ENCODE data around the gene VWC2. TPM values are rescaled to one million over a fixed set of nuclear protein-coding genes. Genes with fewer than 3 reads are reported as not detected.

VWC2 gene
- total RNA-seq, 1 donor from 2014 or later, result not detected

GRCh38 chr7:49767719-49768118 is 5.7 kb upstream of the VWC2 start:
- no peak for TF ChIP-seq EZH2phosphoT487 (IDR thresholded peaks at IDR 0.05)
- TF ChIP-seq, protein P1, sequence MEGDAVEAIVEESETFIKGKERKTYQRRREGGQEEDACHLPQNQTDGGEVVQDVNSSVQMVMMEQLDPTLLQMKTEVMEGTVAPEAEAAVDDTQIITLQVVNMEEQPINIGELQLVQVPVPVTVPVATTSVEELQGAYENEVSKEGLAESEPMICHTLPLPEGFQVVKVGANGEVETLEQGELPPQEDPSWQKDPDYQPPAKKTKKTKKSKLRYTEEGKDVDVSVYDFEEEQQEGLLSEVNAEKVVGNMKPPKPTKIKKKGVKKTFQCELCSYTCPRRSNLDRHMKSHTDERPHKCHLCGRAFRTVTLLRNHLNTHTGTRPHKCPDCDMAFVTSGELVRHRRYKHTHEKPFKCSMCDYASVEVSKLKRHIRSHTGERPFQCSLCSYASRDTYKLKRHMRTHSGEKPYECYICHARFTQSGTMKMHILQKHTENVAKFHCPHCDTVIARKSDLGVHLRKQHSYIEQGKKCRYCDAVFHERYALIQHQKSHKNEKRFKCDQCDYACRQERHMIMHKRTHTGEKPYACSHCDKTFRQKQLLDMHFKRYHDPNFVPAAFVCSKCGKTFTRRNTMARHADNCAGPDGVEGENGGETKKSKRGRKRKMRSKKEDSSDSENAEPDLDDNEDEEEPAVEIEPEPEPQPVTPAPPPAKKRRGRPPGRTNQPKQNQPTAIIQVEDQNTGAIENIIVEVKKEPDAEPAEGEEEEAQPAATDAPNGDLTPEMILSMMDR (IDR thresholded peaks at IDR 0.05), result no peak
- TF ChIP-seq EZH2 (IDR thresholded peaks at IDR 0.05), result no peak
- Histone ChIP-seq H2AFZ (replicated peaks) (no peak overlapping the region), H3K79me2 (ENCODE audit: low read depth) (no peaks in the 10 kb centered on the region), H3K36me3 (no peaks in the 10 kb centered on the region), H3K27me3 (peaks cover 41% of the 10 kb centered on the region), H3K4me2 (no peak overlapping the region), H3K9me3 (ENCODE audit: low read depth) (no peaks in the 10 kb centered on the region), H3K4me1 (peaks cover 2% of the 10 kb centered on the region), H3K27ac (no peak overlapping the region), H3F3A (ENCODE audit: low read depth) (peaks cover 3% of the 10 kb centered on the region), H3K9ac (no peak overlapping the region), H4K20me1 (ENCODE audit: low read depth) (peaks cover 3% of the 10 kb centered on the region), H3K4me3 (no peak overlapping the region)
- no peak for DNase-seq (ENCODE audit: low spot score)
- H3K36me3 Mint-ChIP-seq, result no peaks in the 10 kb centered on the region
- no peak overlapping the region for H3K27ac Mint-ChIP-seq
- no peaks in the 10 kb centered on the region for H3K9me3 Mint-ChIP-seq
- peaks cover 3% of the 10 kb centered on the region for H3K4me1 Mint-ChIP-seq
- peaks cover 30% of the 10 kb centered on the region for H3K27me3 Mint-ChIP-seq (ENCODE audit: insufficient read depth, low read depth)
- no peak overlapping the region for H3K4me3 Mint-ChIP-seq

DNA sequence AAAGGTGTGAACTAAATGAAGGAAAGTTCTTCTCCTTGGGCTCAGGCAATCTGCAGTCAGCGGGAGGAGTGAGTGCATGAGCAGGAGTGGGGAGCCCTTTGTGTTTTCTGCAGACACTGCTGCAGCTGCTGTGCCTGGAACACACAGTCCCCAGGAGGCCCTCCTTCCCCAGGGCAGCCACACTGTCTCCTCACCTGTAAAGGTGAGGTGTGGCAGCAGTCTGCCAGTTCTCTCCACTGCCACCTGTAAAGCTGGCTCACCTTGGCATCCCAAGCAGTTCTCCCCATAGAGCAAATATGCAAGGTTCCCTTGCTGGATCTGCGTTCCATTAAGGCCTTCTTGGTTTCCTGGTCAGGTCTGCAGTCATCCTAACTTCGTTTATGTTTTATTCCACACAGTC is 5.2 kb upstream of the VWC2 start:
- Histone ChIP-seq H2AFZ (replicated peaks) (no peak overlapping the region), H3K36me3 (no peaks in the 10 kb centered on the region), H3K4me1 (peaks cover 7% of the 10 kb centered on the region), H3K4me3 (no peak overlapping the region), H3K79me2 (ENCODE audit: low read depth) (no peaks in the 10 kb centered on the region), H3F3A (ENCODE audit: low read depth) (peaks cover 8% of the 10 kb centered on the region), H3K9me3 (ENCODE audit: low read depth) (no peaks in the 10 kb centered on the region), H4K20me1 (ENCODE audit: low read depth) (peaks cover 8% of the 10 kb centered on the region), H3K4me2 (no peak overlapping the region), H3K27me3 (peaks cover 46% of the 10 kb centered on the region), H3K9ac (no peak overlapping the region), H3K27ac (no peak overlapping the region)
- peaks cover 36% of the 10 kb centered on the region for H3K27me3 Mint-ChIP-seq (ENCODE audit: insufficient read depth, low read depth)
- H3K4me3 Mint-ChIP-seq, result no peak overlapping the region
- no peak for DNase-seq (ENCODE audit: low spot score)
- no peaks in the 10 kb centered on the region for H3K9me3 Mint-ChIP-seq
- peaks cover 7% of the 10 kb centered on the region for H3K4me1 Mint-ChIP-seq
- TF ChIP-seq, protein P1 (IDR thresholded peaks at IDR 0.05), result no peak
- TF ChIP-seq EZH2phosphoT487 (IDR thresholded peaks at IDR 0.05), result no peak
- TF ChIP-seq EZH2 (IDR thresholded peaks at IDR 0.05), result no peak
- H3K27ac Mint-ChIP-seq, result no peak overlapping the region
- H3K36me3 Mint-ChIP-seq, result no peaks in the 10 kb centered on the region

DNA sequence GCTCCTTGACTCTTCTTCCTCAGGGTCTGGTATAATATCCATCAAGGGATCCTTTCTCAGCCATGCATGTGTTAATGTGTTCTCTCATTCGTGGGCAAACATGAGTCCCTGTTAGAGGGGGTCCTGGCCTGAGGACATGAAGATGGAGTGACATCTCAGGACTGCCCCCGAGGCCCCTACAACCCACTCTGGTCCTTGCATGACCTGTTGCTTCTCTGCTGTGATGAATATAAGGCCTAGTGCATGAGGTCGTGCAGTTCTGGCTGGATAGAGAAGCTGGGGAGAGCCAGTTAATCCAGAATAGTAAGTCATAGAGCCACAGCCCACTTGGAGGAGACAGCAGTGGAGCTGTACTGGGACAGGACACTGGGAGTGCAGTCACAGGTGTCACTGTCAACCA is 4.6 kb upstream of the VWC2 start:
- Mint-ChIP-seq H3K4me1 (peaks cover 7% of the 10 kb centered on the region), H3K36me3 (no peaks in the 10 kb centered on the region), H3K27ac (no peak overlapping the region), H3K4me3 (no peak overlapping the region), H3K27me3 (ENCODE audit: insufficient read depth, low read depth) (peaks cover 36% of the 10 kb centered on the region), H3K9me3 (no peaks in the 10 kb centered on the region)
- Histone ChIP-seq H3K4me2 (no peak overlapping the region), H3K79me2 (ENCODE audit: low read depth) (no peaks in the 10 kb centered on the region), H3K4me1 (peaks cover 7% of the 10 kb centered on the region), H3F3A (ENCODE audit: low read depth) (peaks cover 10% of the 10 kb centered on the region), H4K20me1 (ENCODE audit: low read depth) (peaks cover 11% of the 10 kb centered on the region), H3K9ac (no peak overlapping the region), H2AFZ (replicated peaks) (no peak overlapping the region), H3K4me3 (no peak overlapping the region), H3K27me3 (peaks cover 52% of the 10 kb centered on the region), H3K27ac (no peak overlapping the region), H3K36me3 (no peaks in the 10 kb centered on the region), H3K9me3 (ENCODE audit: low read depth) (no peaks in the 10 kb centered on the region)
- TF ChIP-seq EZH2 (IDR thresholded peaks at IDR 0.05) (no peak), EZH2phosphoT487 (IDR thresholded peaks at IDR 0.05) (no peak)
- TF ChIP-seq, protein P1 (IDR thresholded peaks at IDR 0.05), result no peak
- no peak for DNase-seq (ENCODE audit: low spot score)

Data from neural progenitor cell (in vitro differentiated cells).